Lung (tissue), 12 donors: ENCODE results near the gene AHNAK. TPM values are rescaled to one million over a fixed set of nuclear protein-coding genes. Genes with fewer than 3 reads are reported as not detected.

ENCODE experiments used
- ATAC-seq: fragments of 200-7000 bp; cut with Tn5 transposase; one replicate; pipeline ENCODE4 v1.9.1; 2020; ENCODE audit warnings: moderate number of reproducible peaks; ENCODE audit not compliant: insufficient read depth, low FRiP score
- DNase-seq, 3 donors: peaks; one replicate each; pipeline ENCODE4 v3.0.0-alpha.2; 2013 to 2017
- H3K27ac ChIP-seq, 2 donors: one replicate each; pipeline ENCODE4 v1.5.1; 2013; ENCODE audit warnings: mild to moderate bottlenecking in 2 of 2, moderate library complexity in 2 of 2, control low read depth in 1 of 2, inconsistent platforms in 1 of 2, low read depth in 1 of 2, low read length in 1 of 2
- H3K27me3 ChIP-seq, 3 donors: one replicate each; pipeline ENCODE4 v1.5.1; 2013; ENCODE audit warnings: low read length in 2 of 3; ENCODE audit not compliant: control insufficient read depth in 3 of 3, insufficient read depth in 3 of 3
- H3K36me3 ChIP-seq, 4 donors: one replicate each; pipeline ENCODE4 v1.5.1; 2013; ENCODE audit warnings: low read length in 4 of 4, mild to moderate bottlenecking in 1 of 4, moderate library complexity in 1 of 4; ENCODE audit not compliant: control insufficient read depth in 4 of 4, insufficient read depth in 4 of 4
- H3K4me1 ChIP-seq, 5 donors: one replicate each; pipeline ENCODE4 v1.5.1; 2013; ENCODE audit warnings: low read length in 5 of 5, mild to moderate bottlenecking in 2 of 5, moderate library complexity in 1 of 5; ENCODE audit not compliant: control insufficient read depth in 5 of 5, insufficient read depth in 5 of 5
- H3K4me3 ChIP-seq: one replicate; pipeline ENCODE4 v1.5.1; 2013; ENCODE audit warnings: mild to moderate bottlenecking, control low read depth, moderate library complexity
- H3K9ac ChIP-seq, 2 donors: one replicate each; pipeline ENCODE4 v1.5.1; 2013; ENCODE audit warnings: low read length in 2 of 2, control low read depth in 1 of 2; ENCODE audit not compliant: insufficient read depth in 1 of 2
- H3K9me3 ChIP-seq, 4 donors: one replicate each; pipeline ENCODE4 v1.5.1; 2013; ENCODE audit warnings: low read length in 3 of 4, mild to moderate bottlenecking in 1 of 4, moderate library complexity in 1 of 4; ENCODE audit not compliant: control insufficient read depth in 4 of 4, insufficient read depth in 3 of 4
- WGBS, 2 donors: extraction: QIAGEN DNeasy Blood & Tissue Kit; methylation state at CpG; one replicate each; pipeline ENCODE4 v1.1.7; 2013; 5-methylcytosine and 5-hydroxymethylcytosine counted together
- polyA plus RNA-seq, 2 donors: library from polyadenylated mRNA; stranded (reverse); fragments of 200-250 nt; gene quantifications; one replicate each; pipeline ENCODE4 v1.2.1, GENCODE V29; 2013
- total RNA-seq, 2 donors: library from RNA; depleted of rRNA in 1 of 2; stranded (reverse); fragments of >200 nt in 1 of 2; gene quantifications; one replicate each; pipeline ENCODE4 v1.2.1, GENCODE V29; 2014 to 2021
- TF ChIP-seq, protein P1 (sequence below): IDR thresholded peaks from 2 replicates; pipeline ENCODE4 v1.5.1; 2012; ENCODE audit warnings: mild to moderate bottlenecking; ENCODE audit errors: control extremely low read depth, extremely low read depth
- donor health status: control.
- donor health status: control.
- donor health status: Bipolar disorder and iron deficiency.
- donor health status: healthy.
- donor health status: DM: yes; HTN: yes; CAD: no.

AHNAK gene
- total and polyA plus RNA-seq, 4 donors, result 66.5 to 707 (median 238) TPM

DNA sequence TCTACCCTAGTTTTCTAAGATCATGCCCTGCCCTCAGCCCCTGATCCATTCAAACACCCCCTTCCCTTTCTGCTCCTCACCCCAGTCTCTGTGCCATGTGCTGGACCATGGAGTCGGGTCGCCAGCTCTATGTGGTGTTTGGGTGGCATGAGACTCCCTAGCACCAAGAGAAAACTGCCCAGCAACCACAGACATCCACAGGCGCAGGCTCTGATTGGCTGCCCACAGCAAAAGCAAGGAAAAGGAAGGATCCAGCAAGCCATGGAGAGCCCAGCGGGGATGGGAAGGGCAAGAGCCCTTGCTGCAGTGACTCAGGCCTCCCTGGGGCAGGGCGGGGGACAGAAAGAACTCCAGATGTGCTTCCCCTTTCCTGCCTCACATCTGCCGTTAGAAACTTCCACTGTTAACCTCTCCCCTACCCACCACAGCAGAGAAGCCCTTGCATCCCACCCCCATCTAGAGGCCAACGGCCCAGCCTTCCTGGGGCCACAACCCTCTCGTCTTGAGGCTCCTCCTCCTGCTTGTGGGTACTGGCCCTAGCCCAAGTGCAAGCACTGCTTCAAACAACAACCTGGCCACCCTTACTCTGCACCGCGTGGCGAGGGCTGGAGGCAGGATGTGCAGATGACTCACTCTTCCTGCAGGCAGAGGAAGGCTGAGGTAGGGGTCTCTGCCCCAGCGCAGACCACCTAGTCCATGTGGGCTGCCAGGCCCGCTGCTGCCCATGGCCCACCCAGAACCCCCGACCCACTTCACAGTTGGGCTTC, 9.7 kb upstream of the AHNAK start:
- peak; percentile 63 for ATAC-seq
- peak overlapping the region; percentile 62 to 99 for H3K27ac ChIP-seq
- peak overlapping the region in 1 of 2 donors; percentile 36 for H3K9ac ChIP-seq
- H3K4me3 ChIP-seq, result no peak overlapping the region
- peak; percentile 84 to 89 (median 86) for DNase-seq
- no peaks in the 10 kb centered on the region for H3K27me3 ChIP-seq
- H3K9me3 ChIP-seq, result no peaks in the 10 kb centered on the region
- 4% methylated on average over 14 of the region's 14 CpGs for WGBS, 2 donors
- peaks cover 10 to 23% (median 12%) of the 10 kb centered on the region in 4 donors for H3K36me3 ChIP-seq
- TF ChIP-seq, protein P1, sequence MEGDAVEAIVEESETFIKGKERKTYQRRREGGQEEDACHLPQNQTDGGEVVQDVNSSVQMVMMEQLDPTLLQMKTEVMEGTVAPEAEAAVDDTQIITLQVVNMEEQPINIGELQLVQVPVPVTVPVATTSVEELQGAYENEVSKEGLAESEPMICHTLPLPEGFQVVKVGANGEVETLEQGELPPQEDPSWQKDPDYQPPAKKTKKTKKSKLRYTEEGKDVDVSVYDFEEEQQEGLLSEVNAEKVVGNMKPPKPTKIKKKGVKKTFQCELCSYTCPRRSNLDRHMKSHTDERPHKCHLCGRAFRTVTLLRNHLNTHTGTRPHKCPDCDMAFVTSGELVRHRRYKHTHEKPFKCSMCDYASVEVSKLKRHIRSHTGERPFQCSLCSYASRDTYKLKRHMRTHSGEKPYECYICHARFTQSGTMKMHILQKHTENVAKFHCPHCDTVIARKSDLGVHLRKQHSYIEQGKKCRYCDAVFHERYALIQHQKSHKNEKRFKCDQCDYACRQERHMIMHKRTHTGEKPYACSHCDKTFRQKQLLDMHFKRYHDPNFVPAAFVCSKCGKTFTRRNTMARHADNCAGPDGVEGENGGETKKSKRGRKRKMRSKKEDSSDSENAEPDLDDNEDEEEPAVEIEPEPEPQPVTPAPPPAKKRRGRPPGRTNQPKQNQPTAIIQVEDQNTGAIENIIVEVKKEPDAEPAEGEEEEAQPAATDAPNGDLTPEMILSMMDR, result no peak
- H3K4me1 ChIP-seq, result peaks cover 26 to 59% (median 36%) of the 10 kb centered on the region in 5 donors

DNA sequence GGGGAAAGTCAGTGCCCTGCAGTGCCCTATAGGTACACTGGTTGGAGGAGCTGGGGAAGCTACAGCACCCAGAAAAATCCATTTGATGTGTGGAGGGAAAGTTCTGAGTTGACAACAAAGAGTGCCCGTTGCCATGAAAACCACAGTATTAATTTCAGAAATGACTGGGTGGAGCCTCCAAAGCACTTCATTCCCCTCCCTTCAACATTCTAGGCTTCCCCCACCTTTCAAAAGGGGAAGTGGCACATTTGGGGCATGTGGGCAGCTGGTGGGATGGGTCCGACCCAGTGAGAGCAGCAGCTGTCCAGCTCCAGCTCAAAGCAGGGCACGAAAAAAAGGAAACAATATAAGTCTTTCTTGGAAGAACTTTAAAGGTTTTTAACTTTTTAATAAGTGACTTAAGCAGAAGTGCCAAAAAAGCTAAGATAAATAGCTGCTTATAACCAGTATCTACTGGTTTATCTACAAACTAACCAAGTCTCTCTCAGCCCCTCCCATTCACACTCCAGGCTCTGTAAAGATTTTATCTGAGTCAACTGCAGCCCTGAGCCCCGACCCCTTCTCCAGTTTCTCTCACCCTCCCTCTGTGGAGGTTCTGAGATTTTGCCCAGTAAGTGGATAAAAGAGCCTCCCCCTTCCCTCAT, 9.0 kb upstream of the AHNAK start:
- H3K9me3 ChIP-seq, result no peaks in the 10 kb centered on the region
- peaks cover 10 to 23% (median 12%) of the 10 kb centered on the region in 4 donors for H3K36me3 ChIP-seq
- peak overlapping the region; percentile 62 to 99 for H3K27ac ChIP-seq
- TF ChIP-seq, protein P1, result no peak
- H3K9ac ChIP-seq, result peak overlapping the region in 1 of 2 donors; percentile 40
- H3K27me3 ChIP-seq, result no peaks in the 10 kb centered on the region
- 3 to 11% methylated on average over 4 of the region's 4 CpGs for WGBS, 2 donors
- peaks cover 26 to 59% (median 36%) of the 10 kb centered on the region in 5 donors for H3K4me1 ChIP-seq
- DNase-seq (peak; percentile 58 to 88 (median 80)), ATAC-seq (no peak)
- H3K4me3 ChIP-seq, result no peak overlapping the region

GRCh38 chr11:62554387-62555167, 8.0 kb upstream of the AHNAK start:
- ATAC-seq, result no peak
- WGBS, 2 donors, result 70% methylated on average over 7 of the region's 7 CpGs
- no peak overlapping the region for H3K4me3 ChIP-seq
- H3K9ac ChIP-seq, result peak overlapping the region in 1 of 2 donors; percentile 67
- peaks cover 6 to 13% (median 9%) of the 10 kb centered on the region in 4 donors for H3K36me3 ChIP-seq
- TF ChIP-seq, protein P1, result no peak
- DNase-seq, result peak; percentile 58 to 65 (median 63)
- no peaks in the 10 kb centered on the region for H3K9me3 ChIP-seq
- peaks cover 26 to 59% (median 36%) of the 10 kb centered on the region in 5 donors for H3K4me1 ChIP-seq
- H3K27me3 ChIP-seq, result no peaks in the 10 kb centered on the region
- peak overlapping the region; percentile 88 to 99 for H3K27ac ChIP-seq
